ENCODE data around the gene RP2.

- TF ChIP-seq CTCF (conservative IDR thresholded peaks at IDR 0.05 in 1 of 2, IDR thresholded peaks at IDR 0.05 in 1 of 2; ENCODE audit: low read depth in 1 of 2, low read length in 2 of 2) (no peak), EZH2 (IDR thresholded peaks at IDR 0.05; ENCODE audit: low read length, missing control alignments) (no peak)
Observed at GRCh38 chrX:46850771-46851170, 13.9 kb downstream of the RP2 start.
